Right ventricle myocardium superior (tissue), 1 donor: ENCODE results near the gene GNAI3. TPM values are rescaled to one million over a fixed set of nuclear protein-coding genes. Genes with fewer than 3 reads are reported as not detected.

Experiments
- ATAC-seq: fragments of 200-7000 bp; cut with Tn5 transposase; one replicate; pipeline ENCODE4 v1.9.1; 2020; ENCODE audit warnings: mild to moderate bottlenecking; ENCODE audit not compliant: poor library complexity
- DNase-seq: peaks from one replicate; pipeline ENCODE4 v3.0.0-alpha.2; 2020
- intact Hi-C: fragments of 100-400 bp; cut with DNase I; formaldehyde crosslinking; loops from one replicate; pipeline ENCODE4 v1.11.2; 2022
- total RNA-seq: library from RNA; stranded (reverse); fragmentation: NEBNext Ultra II Directional; extraction: Animal tissue kit (Norgen Biotek cat#: 25700); gene quantifications from one replicate; pipeline ENCODE4 v1.2.1, GENCODE V29; 2021
- donor health status: DM: no; HTN: yes; CAD: no; lungs with severe emphysema.

GNAI3 gene
- total RNA-seq, 1 donor from 2014 or later, result 2.4 TPM

DNA sequence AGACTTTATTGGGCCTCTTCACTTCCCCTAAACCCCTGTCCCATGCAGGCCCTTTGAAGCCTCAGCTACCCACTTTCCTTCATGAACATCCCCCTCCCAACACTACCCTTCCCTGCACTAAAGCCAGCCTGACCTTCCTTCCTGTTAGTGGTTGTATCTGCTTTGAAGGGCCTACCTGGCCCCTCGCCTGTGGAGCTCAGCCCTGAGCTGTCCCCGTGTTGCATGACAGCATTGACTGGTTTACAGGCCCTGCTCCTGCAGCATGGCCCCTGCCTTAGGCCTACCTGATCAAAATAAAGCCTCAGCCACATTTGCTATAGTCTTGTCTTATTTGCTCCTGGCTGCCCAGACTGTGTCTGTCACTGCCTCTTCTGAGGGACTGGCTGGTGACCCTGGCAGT is 113.0 kb downstream of the GNAI3 start:
- intact Hi-C loops, result no loop called here
- ATAC-seq, result no peak
- DNase-seq, result no peak

DNA sequence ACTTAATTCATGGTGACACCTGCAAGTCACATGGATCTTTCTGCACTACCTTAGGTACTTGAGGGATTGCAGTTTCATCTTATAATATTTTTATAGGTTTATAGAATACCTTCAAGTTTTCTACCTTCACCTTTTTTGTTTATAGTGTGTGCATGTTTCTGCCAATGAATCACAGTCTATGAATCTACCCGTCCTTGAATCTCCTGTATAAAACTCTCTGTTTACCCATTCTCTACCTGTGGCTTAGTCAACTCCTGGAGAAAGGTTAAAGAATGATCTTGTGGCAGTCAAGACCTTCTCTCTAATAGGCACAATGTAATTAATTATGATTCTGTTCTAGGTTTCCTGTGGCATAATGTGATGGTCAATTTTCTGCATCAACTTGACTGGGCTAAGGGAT is 116.3 kb downstream of the GNAI3 start:
- intact Hi-C loops, result loop anchor here (5.0 kb wide), 1 partner anchor 103 kb away; no protein-coding TSS in a partner anchor
- DNase-seq (no peak), ATAC-seq (no peak)

DNA sequence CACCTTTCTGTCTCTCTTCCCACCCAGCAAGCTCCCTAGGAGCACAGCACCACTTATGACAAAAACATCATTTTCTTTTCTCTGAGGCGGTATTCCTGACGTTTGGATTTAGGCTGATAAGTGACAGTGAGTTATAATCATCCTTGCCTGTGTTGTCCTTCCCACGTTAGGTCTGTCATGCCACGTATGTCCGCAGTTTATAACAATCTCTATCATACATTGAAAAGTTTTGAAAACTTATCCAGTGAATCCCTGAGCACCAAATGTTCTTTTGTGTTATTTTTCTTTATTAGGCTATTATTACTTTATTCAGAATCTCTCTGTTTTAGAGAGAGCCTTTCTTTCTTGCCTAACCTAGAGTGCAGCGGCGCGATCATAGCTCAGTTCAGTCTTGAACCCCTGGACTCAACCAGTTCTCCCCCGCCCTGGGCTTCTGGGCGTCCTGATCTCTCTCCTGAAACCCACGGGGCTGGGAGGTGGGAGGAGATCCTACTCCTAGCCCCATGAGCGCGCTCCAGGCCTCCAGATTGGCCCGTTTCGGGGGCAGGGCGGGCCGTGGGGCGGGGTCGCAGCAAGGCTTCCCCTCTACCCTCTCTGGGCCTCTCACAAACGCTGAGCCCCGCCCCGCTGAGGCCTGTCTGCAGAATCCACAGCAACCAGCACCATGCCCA is 119.2 kb downstream of the GNAI3 start, which contains the start of gene GSTM2:
Gene GSTM2, plus strand, starts transcription at position 606 of the 671 bp plus-strand sequence. Its CDS starts 59 bp downstream, at position 665.
- peak; percentile 97 for DNase-seq
- ATAC-seq, result peak; percentile 99
- intact Hi-C loops, result loop anchor here (5.0 kb wide), 1 partner anchor 100 kb away; no protein-coding TSS in a partner anchor

Other genes with a start within 250 kb of the GNAI3 start
- 0.73 TPM for gene MYBPHL, start 241.6 kb upstream of the GNAI3 start, total RNA-seq
- 127 TPM for gene SORT1, start 150.7 kb upstream of the GNAI3 start, total RNA-seq
- 56.8 TPM for gene PSMA5, start 122.2 kb upstream of the GNAI3 start, total RNA-seq
- gene SYPL2, start 82.1 kb upstream of the GNAI3 start, total RNA-seq, result 28.9 TPM
- gene ATXN7L2, start 64.7 kb upstream of the GNAI3 start, total RNA-seq, result 2.4 TPM
- 5.3 TPM for gene CYB561D1, start 54.5 kb upstream of the GNAI3 start, total RNA-seq
- gene AMIGO1, start 38.9 kb upstream of the GNAI3 start, total RNA-seq, result 19.3 TPM
- gene GPR61, start 8.7 kb upstream of the GNAI3 start, total RNA-seq, result 0.32 TPM
- gene GNAT2, start 71.0 kb downstream of the GNAI3 start, total RNA-seq, result not detected
- 11.5 TPM for gene AMPD2, start 71.2 kb downstream of the GNAI3 start, total RNA-seq
- 37.3 TPM for gene GSTM4, start 107.5 kb downstream of the GNAI3 start, total RNA-seq
- gene GSTM2, start 119.4 kb downstream of the GNAI3 start, total RNA-seq, result 70.8 TPM
- gene GSTM1, start 139.2 kb downstream of the GNAI3 start, total RNA-seq, result not detected
- gene GSTM5, start 163.6 kb downstream of the GNAI3 start, total RNA-seq, result 2.6 TPM
- gene GSTM3, start 192.4 kb downstream of the GNAI3 start, total RNA-seq, result 112 TPM
- gene EPS8L3, start 215.3 kb downstream of the GNAI3 start, total RNA-seq, result not detected